HepG2 (cell line): Measurements from ENCODE around the gene HLF. TPM values are rescaled to one million over a fixed set of nuclear protein-coding genes. Genes with fewer than 3 reads are reported as not detected.

Experiments used
- ARNTL ChIP-seq: sonication (generic); formaldehyde crosslinking; IDR thresholded peaks from 2 replicates; pipeline ENCODE4 v1.4.0; 2020; ENCODE audit warnings: mild to moderate bottlenecking, missing genetic modification reagents
- HIVEP1 ChIP-seq: sonication (generic); formaldehyde crosslinking; IDR thresholded peaks from 2 replicates; pipeline ENCODE4 v1.4.0; 2020; ENCODE audit warnings: mild to moderate bottlenecking, missing genetic modification reagents
- KLF12 ChIP-seq: sonication (generic); formaldehyde crosslinking; IDR thresholded peaks from 2 replicates; pipeline ENCODE4 v1.4.0; 2020; ENCODE audit warnings: missing genetic modification reagents, borderline replicate concordance
- PHF21A ChIP-seq: sonication (generic); formaldehyde crosslinking; IDR thresholded peaks from 2 replicates; pipeline ENCODE4 v1.5.0; 2020; ENCODE audit warnings: mild to moderate bottlenecking, missing genetic modification reagents
- SETDB1 ChIP-seq: sonication (generic); formaldehyde crosslinking; IDR thresholded peaks from 2 replicates; pipeline ENCODE4 v1.5.1; 2020; ENCODE audit warnings: missing genetic modification reagents, mild to moderate bottlenecking, borderline replicate concordance
- SMAD1 ChIP-seq: sonication (generic); formaldehyde crosslinking; IDR thresholded peaks from 2 replicates; pipeline ENCODE4 v1.4.0; 2020; ENCODE audit warnings: missing genetic modification reagents, low read depth, mild to moderate bottlenecking, borderline replicate concordance
- THAP11 ChIP-seq: IDR thresholded peaks from 2 replicates; pipeline ENCODE4 v1.6.1; 2016; ENCODE audit warnings: missing biosample characterization, missing genetic modification reagents
- ZMYM3 ChIP-seq: sonication (generic); formaldehyde crosslinking; IDR thresholded peaks from 2 replicates; pipeline ENCODE4 v1.5.1; 2020; ENCODE audit warnings: mild to moderate bottlenecking, missing genetic modification reagents
- ZNF816 ChIP-seq: sonication (generic); formaldehyde crosslinking; IDR thresholded peaks from 2 replicates; pipeline ENCODE4 v1.8.0; 2022; ENCODE audit warnings: missing genetic modification reagents, mild to moderate bottlenecking, borderline replicate concordance
- ZNF879 ChIP-seq: sonication (generic); formaldehyde crosslinking; IDR thresholded peaks from 2 replicates; pipeline ENCODE4 v1.8.1; 2023; ENCODE audit warnings: missing genetic modification reagents
- polyA plus RNA-seq, 8 experiments: library from polyadenylated mRNA; depleted of rRNA in 3 of 8; stranded (reverse) in 7 of 8; unstranded in 1 of 8; fragments of >200 nt; fragmentation: Illumina TruSeq in 4 of 8; extraction: Trizol in 4 of 8; gene quantifications; 2 replicates each; pipeline versions ENCODE4 v1.2.1 to v1.2.3, GENCODE V29; 2011 to 2016; ENCODE audit warnings: low read depth in 4 of 8, missing spikeins in 1 of 8, mixed read lengths in 1 of 8; ENCODE audit not compliant: insufficient read depth in 1 of 8
- total RNA-seq, 5 experiments: library from RNA; depleted of rRNA; stranded (reverse); fragments of >200 nt; fragmentation: Illumina TruSeq; extraction: Trizol; gene quantifications; 2 replicates each; pipeline ENCODE4 v1.2.3, GENCODE V29; 2016; ENCODE audit warnings: low read depth in 1 of 5
- TF ChIP-seq, protein P1 (sequence below): sonication (generic); formaldehyde crosslinking; IDR thresholded peaks from 2 replicates; pipeline ENCODE4 v1.5.1; 2020; ENCODE audit warnings: mild to moderate bottlenecking, missing genetic modification reagents, borderline replicate concordance
- TF ChIP-seq, protein P2 (sequence below): sonication (generic); formaldehyde crosslinking; conservative IDR thresholded peaks from 2 replicates; pipeline ENCODE4 v1.4.0; 2020; ENCODE audit warnings: missing genetic modification reagents
- TF ChIP-seq, protein P3 (sequence below): sonication (generic); formaldehyde crosslinking; IDR thresholded peaks from 2 replicates; pipeline ENCODE4 v1.5.0; 2020; ENCODE audit warnings: missing genetic modification reagents, mild to moderate bottlenecking, borderline replicate concordance
- TF ChIP-seq, protein P4 (sequence below): sonication (generic); formaldehyde crosslinking; IDR thresholded peaks from 2 replicates; pipeline ENCODE4 v1.8.0; 2022; ENCODE audit warnings: missing genetic modification reagents, low read depth, mild to moderate bottlenecking, borderline replicate concordance
- TF ChIP-seq, protein P5 (sequence below): sonication (generic); formaldehyde crosslinking; IDR thresholded peaks from 2 replicates; pipeline ENCODE4 v1.5.1; 2020; ENCODE audit warnings: missing genetic modification reagents, mild to moderate bottlenecking, borderline replicate concordance

The HLF gene
- total and polyA plus RNA-seq, 2 of the 13 experiments (the other 11 are each of a cell fraction or from before 2014, with no cell fraction given), result 202 to 346 TPM

DNA sequence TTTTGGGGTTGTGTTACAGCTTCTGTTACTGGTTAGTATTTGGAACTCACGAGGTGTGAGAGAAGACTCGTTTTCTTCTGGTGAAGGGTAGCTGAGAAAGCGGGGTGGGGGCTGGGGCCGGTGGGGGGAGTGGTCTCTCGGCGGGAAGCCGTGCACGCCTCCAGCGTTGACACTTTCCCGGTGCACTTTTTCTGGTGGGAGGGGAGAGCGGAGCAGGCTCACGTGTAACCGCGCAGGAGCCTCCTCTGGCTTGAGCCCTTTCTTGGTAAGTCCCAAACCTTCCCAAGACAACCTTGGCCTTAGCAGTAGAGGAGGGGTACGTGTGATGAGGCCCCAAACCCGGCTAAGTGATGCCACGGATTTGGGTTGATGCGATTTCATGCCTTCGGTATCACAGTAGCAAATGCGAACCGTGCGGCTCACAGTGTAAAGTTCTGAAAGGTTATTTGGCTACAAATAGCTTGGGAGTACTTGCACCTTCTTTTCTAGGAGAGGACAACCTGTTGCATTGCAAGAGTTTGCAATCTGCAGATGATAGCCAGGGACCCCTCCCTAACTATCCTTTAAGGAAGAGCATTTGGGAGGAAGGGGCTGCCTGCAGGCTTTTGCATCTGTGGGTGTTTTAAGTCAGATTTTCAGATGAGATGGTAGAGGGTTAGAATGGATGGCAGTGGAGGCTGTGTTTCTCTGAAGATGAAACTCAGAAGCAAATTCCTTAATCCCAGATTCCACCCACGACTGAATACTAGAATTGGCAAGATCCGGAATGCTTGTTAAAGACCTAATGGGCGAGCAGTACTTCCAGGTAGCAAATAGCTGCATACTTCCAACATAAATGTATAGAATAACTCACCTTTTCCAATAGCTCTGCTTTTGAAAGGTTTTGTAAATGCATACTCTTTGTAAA lies 1.5 kb downstream of the HLF start (continued):
- TF ChIP-seq, protein P1, sequence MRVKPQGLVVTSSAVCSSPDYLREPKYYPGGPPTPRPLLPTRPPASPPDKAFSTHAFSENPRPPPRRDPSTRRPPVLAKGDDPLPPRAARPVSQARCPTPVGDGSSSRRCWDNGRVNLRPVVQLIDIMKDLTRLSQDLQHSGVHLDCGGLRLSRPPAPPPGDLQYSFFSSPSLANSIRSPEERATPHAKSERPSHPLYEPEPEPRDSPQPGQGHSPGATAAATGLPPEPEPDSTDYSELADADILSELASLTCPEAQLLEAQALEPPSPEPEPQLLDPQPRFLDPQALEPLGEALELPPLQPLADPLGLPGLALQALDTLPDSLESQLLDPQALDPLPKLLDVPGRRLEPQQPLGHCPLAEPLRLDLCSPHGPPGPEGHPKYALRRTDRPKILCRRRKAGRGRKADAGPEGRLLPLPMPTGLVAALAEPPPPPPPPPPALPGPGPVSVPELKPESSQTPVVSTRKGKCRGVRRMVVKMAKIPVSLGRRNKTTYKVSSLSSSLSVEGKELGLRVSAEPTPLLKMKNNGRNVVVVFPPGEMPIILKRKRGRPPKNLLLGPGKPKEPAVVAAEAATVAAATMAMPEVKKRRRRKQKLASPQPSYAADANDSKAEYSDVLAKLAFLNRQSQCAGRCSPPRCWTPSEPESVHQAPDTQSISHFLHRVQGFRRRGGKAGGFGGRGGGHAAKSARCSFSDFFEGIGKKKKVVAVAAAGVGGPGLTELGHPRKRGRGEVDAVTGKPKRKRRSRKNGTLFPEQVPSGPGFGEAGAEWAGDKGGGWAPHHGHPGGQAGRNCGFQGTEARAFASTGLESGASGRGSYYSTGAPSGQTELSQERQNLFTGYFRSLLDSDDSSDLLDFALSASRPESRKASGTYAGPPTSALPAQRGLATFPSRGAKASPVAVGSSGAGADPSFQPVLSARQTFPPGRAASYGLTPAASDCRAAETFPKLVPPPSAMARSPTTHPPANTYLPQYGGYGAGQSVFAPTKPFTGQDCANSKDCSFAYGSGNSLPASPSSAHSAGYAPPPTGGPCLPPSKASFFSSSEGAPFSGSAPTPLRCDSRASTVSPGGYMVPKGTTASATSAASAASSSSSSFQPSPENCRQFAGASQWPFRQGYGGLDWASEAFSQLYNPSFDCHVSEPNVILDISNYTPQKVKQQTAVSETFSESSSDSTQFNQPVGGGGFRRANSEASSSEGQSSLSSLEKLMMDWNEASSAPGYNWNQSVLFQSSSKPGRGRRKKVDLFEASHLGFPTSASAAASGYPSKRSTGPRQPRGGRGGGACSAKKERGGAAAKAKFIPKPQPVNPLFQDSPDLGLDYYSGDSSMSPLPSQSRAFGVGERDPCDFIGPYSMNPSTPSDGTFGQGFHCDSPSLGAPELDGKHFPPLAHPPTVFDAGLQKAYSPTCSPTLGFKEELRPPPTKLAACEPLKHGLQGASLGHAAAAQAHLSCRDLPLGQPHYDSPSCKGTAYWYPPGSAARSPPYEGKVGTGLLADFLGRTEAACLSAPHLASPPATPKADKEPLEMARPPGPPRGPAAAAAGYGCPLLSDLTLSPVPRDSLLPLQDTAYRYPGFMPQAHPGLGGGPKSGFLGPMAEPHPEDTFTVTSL, result no peak
- TF ChIP-seq THAP11 (CRISPR knock-in tag) (peak; percentile 24; the same call in 1 of the 2 replicates), ZNF816 (CRISPR knock-in tag) (no peak), SETDB1 (CRISPR knock-in tag) (no peak), ZNF879 (CRISPR knock-in tag) (peak; percentile 44; the same call in 1 of the 2 replicates), ZMYM3 (no peak), PHF21A (CRISPR knock-in tag) (no peak), HIVEP1 (CRISPR knock-in tag) (no peak), SMAD1 (CRISPR knock-in tag) (no peak), KLF12 (no peak), ARNTL (CRISPR knock-in tag) (peak; percentile 89)
- TF ChIP-seq, protein P2, sequence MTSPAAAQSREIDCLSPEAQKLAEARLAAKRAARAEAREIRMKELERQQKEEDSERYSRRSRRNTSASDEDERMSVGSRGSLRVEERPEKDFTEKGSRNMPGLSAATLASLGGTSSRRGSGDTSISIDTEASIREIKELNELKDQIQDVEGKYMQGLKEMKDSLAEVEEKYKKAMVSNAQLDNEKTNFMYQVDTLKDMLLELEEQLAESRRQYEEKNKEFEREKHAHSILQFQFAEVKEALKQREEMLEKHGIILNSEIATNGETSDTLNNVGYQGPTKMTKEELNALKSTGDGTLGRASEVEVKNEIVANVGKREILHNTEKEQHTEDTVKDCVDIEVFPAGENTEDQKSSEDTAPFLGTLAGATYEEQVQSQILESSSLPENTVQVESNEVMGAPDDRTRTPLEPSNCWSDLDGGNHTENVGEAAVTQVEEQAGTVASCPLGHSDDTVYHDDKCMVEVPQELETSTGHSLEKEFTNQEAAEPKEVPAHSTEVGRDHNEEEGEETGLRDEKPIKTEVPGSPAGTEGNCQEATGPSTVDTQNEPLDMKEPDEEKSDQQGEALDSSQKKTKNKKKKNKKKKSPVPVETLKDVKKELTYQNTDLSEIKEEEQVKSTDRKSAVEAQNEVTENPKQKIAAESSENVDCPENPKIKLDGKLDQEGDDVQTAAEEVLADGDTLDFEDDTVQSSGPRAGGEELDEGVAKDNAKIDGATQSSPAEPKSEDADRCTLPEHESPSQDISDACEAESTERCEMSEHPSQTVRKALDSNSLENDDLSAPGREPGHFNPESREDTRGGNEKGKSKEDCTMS (CRISPR knock-in tag), result no peak
- TF ChIP-seq, protein P3, sequence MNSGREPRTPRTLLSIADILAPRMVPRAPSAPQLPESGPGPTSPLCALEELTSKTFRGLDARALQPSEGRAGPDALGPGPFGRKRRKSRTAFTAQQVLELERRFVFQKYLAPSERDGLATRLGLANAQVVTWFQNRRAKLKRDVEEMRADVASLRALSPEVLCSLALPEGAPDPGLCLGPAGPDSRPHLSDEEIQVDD, result no peak
- TF ChIP-seq, protein P4, sequence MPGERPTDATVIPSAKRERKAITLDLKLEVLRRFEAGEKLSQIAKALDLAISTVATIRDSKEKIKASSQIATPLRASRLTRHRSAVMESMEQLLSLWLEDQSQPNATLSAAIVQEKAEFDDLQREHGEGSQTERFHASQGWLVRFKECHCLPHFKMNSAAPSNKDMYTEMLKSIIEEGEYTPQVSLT, result no peak
- TF ChIP-seq, protein P5, sequence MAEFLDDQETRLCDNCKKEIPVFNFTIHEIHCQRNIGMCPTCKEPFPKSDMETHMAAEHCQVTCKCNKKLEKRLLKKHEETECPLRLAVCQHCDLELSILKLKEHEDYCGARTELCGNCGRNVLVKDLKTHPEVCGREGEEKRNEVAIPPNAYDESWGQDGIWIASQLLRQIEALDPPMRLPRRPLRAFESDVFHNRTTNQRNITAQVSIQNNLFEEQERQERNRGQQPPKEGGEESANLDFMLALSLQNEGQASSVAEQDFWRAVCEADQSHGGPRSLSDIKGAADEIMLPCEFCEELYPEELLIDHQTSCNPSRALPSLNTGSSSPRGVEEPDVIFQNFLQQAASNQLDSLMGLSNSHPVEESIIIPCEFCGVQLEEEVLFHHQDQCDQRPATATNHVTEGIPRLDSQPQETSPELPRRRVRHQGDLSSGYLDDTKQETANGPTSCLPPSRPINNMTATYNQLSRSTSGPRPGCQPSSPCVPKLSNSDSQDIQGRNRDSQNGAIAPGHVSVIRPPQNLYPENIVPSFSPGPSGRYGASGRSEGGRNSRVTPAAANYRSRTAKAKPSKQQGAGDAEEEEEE, result no peak
